Activated CD8-positive, alpha-beta memory T cell treated with anti-CD3 and anti-CD28 coated beads, Interleukin-2, amount 50 U/mL, for 1 hour (primary cell): ENCODE results near the gene C1orf21.
"Not testable (repeated sequence)": the region's sequence is repeated elsewhere in the genome, so short reads cannot be mapped to it uniquely, and the experiment has no call there.

Experiments
- DNase-seq: peaks from one replicate; pipeline ENCODE4 v3.0.0-alpha.2; 2020; ENCODE audit errors: extremely low read depth

Gene C1orf21, protein sequence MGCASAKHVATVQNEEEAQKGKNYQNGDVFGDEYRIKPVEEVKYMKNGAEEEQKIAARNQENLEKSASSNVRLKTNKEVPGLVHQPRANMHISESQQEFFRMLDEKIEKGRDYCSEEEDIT

GRCh38 chr1:184386312-184387068, at the start of gene C1orf21:
Gene C1orf21, plus strand, starts transcription at chr1:184387029. Its CDS starts 90,481 bp downstream, at chr1:184477510.
- DNase-seq = no peak

DNA sequence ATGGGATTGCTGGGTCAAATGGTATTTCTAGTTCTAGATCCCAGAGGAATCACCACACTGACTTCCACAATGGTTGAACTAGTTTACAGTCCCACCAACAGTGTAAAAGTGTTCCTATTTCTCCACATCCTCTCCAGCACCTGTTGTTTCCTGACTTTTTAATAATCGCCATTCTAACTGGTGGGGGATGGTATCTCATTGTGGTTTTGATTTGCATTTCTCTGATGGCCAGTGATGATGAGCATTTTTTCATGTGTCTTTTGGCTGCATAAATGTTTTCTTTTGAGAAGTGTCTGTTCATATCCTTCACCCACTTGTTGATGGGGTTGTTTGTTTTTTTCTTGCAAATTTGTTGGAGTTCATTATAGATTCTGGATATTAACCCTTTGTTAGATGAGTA, 49.0 kb upstream of the C1orf21 start:
- DNase-seq = not testable (repeated sequence)

DNA sequence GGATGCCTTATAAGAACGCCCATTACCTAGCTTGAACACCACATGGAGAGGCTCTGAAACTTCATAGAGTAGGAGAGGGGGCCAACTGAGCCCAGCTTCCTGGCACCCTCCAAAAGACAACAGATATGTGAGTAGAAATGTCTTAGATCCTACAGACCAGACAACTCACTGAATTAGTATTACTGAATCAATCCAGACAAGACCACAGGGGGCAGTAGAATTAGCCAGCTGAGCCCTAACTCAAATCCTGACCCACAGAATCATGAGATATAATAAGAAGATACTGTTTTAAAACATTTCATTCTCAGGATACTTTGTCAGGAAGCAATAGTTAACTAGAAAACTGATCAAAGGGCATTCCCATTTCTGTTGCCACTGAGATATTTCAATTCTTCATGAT, 45.8 kb upstream of the C1orf21 start:
- DNase-seq = no peak

- DNase-seq = no peak
These were observed 36.3 kb upstream of the C1orf21 start for GRCh38 chr1:184350573-184350972.

- no peak for DNase-seq
These were observed 35.3 kb upstream of the C1orf21 start for GRCh38 chr1:184351416-184351975.

DNA sequence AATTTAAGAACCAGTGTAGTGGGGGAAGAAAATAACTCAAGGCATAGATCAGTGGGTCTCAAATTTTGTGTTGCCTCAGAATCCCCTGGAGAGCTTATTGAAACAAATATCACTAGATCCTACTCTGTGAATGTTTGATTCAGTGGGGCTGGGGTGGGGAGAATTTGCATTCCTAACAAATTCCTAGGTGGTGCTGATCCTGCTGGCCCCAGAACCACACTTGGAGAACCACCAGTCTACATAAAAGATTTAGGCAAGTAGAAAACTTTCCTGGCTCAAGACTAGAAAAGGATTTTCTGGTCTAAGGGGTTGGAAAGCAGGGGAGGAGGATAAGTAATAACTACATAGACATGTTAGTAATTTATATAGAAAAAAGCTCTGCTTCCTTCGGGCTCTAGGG, 34.1 kb upstream of the C1orf21 start:
- no peak for DNase-seq

DNA sequence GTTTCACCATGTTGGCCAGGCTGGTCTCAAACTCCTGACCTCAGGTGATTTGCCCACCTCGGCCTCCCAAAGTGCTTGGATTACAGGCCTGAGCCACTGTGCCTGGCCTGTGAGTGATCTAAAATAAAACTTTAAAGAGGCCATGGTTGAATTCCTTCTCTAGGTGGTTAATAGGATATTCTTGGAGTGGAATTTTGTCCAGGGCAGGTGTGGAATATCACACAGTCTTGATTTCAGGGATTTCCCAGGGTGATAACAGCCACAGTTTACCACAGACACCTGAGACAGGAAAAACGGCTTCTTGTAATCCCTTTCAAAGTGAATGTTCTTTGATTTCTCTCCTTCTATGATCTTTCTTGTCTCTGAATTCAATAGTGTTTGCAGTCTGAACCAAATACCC, 32.1 kb upstream of the C1orf21 start:
- DNase-seq = no peak

DNA sequence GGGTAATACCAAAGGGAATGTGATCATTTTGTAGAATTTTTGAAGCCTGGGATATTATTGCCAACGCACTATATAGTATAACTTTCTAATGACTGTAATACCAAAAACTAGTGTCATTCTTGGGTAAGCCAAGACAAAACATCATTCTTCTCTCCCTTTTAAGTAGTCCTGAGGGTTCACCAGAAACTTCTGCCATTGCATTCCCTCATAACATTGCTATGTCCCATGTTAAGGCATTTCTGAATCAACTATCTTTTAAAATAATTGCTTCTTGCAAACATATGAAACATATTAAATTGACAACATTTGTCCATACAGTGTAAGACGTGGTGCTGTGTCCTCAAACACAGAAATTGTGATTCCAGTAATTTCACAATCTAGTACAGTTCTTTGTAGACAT, 29.9 kb upstream of the C1orf21 start:
- no peak for DNase-seq

- DNase-seq = no peak
These were observed 28.6 kb upstream of the C1orf21 start for GRCh38 chr1:184358256-184358655.

DNA sequence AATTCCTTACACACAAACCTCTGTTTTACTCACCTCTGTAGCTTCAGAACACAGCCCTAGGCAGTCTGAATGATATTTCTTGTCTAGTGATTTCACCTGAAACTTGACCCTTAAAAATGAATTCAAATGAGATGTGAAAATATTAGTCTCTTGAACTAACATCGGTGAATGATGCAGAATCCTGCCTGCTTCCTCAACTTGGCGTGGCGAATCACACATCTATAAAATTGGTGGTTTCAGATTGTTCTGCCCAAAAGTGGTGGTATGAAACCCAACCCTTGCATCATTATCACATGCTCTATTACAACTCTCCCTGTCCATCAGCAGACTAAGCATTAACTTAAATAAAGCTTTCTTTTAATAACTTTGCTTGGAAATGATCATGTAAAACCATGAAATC, 26.9 kb upstream of the C1orf21 start:
- no peak for DNase-seq

DNA sequence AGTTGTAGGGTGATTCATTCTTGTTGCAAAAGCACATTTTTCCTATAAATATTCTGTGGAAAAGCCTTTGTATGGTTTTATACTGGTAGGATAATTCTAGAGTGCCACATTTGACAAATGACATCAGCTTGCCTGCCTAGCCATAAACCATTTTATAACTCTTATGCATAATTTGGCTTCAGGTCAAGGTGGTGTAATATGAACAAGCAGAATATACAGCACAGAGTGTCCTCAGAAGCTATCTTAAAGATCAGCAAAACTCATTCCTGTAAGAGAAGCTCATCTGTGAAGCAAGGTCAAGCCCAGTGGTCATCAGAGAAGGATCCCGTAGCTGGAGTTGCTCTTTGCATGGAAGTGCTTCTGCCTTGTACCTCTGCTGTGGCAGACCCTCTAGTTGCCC, 24.0 kb upstream of the C1orf21 start:
- no peak for DNase-seq

GRCh38 chr1:184365699-184366098, 21.1 kb upstream of the C1orf21 start:
- no peak for DNase-seq

GRCh38 chr1:184366997-184367396, 19.8 kb upstream of the C1orf21 start:
- DNase-seq = no peak

DNA sequence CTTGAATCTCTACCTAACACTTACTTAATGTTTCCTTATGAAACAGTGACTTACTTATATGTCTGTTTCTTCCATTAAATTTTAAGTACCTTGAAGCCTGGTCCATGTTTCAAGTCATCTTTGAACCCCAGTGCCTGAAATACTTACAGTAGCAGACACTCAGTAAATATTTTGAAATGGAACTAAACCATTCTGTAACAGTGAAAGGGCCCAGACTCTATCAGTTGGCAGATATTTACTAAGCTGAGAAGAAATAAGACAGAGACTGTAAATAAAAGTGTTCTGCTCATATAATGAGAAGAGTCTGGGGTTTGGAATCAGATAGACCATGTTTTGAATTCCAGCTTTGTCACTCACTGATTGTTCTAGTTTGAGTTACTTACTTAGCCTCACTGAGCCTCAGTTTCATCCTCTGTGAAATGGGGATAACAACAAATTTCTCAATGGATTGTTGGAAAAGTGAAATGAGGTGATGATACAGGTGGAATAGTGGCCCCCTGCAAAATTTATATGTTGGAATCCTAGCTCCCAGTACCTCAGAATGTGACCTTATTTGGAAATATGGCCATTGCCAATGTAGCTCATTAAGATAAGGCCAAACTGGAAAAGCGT, 19.3 kb upstream of the C1orf21 start:
- DNase-seq = no peak

DNA sequence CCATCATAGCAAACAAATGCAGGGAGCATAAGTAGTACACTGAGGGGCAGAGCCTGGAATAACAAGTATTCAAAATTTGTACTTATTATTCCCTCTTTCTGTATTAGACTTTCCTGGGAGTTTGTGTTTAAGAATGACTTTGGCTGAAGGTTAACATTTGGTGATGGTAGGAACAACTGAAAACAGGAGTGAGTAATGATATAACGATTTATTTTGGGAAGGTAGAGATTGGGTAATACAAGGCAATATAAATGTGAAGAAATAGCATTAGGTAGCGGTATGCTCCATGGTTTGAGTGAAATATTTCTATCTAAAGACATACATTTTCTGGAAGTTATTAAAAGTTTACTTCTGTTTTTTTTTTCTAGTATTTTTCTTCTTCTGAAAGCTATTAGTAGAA, 18.5 kb upstream of the C1orf21 start:
- no peak for DNase-seq

- DNase-seq = no peak
These were observed 16.0 kb upstream of the C1orf21 start for GRCh38 chr1:184370850-184371249.

GRCh38 chr1:184373155-184373554, 13.7 kb upstream of the C1orf21 start:
- no peak for DNase-seq

- DNase-seq = no peak
These were observed 10.5 kb upstream of the C1orf21 start for GRCh38 chr1:184376369-184376768.

DNA sequence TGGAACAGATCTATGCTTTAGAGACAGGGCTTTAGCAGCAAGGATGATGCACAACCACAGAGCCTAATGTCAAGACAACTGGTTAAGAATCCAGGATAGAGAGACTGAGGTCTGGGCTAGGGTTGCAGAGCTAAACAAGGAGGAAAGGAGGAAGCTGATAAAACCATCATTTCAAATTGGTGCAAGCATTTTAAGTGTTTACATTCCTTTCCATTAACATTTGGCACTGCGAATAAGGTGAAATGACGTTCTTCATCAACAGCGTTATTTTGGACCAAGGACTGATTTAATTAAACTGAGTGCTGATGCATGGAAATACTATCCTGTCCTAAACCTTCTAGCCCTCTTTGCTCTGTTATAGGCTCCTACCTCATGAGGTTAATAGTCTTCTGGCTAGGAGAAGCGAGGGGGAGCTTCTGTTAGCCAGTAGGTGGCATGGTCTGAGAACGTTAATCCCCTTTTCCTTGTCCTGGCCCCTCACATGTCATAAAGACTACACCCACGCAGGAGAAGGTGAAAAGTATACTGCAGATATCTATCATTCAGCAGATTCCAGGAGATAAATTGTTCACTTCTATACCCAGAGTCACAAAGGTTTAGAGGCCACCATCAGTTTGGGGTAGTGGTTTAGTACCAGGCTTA, 7.6 kb upstream of the C1orf21 start:
- DNase-seq = no peak

DNA sequence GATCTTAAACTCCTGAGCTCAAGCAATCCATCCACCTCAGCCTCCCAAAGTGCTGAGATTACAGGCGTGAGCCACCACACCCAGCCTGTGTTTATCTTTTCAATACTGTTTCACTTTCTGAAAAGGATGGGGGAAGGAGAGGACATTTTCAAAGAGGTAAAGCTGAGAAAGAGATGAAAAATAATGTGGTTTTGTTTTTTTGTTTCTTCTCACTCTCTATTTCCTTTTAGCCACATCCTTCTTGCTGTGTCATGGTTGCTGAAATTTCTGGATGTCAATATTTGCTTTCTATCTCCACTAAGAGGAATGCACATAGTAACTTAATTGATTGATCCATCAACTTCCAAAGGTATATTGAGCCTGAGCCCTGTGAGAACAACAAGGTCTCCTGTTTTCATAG, 6.4 kb upstream of the C1orf21 start:
- no peak for DNase-seq

DNA sequence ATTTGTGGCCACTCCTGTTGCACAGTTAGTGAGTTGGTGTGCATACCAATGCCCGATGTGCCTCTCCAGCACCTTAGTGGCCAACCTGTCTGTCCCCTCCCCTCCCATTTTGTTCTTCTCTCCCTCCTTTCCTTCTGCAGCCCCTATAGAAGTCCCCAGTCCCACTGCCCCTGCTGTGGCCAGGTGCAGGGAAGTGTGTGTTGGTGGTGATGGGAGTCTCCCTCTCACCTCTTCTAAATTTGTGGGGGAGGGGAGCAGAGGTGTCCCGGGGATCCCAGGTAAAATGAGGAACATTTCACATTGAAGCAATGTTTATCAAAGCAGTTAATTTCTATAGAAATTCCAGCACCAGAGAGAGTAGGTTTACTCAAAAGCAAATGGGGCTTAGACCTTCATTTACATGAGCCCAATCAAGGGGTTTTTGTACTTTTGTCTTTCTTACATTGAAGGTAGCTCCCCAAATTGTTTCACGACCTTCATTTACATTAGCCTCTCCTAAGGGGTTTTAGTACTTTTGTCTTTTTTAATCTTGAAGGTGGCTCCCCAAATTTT, 3.0 kb upstream of the C1orf21 start:
- DNase-seq = no peak

DNA sequence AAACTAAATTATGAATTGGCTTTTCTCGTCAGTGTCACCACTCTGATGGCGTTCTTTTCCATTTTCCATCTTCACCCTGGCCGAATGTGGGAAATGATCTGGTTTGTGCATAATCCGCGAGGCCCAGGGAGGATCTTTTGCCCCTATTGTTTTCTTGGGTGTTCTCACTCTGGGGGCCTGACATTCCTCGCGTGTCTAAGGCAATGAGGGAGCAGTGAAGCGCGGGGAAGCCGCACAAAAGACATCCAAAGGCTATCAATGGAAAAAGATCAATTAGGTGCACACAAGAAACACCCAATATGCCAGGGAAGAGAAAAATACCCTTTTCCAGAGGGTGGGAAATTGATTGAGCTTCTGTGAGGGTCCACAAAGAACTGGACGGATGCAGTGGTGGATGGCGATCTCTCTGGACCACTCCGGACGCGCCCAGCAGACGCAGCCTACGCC, 941 bp upstream of the C1orf21 start:
- DNase-seq = no peak
